Ectodermal cell (in vitro differentiated cells): ENCODE data around the gene UBE2K.

ENCODE experiments used
- H3K27ac ChIP-seq: 2 replicates; pipeline ENCODE4 v1.7.0; 2013; ENCODE audit warnings: mild to moderate bottlenecking, low read depth, low read length; ENCODE audit not compliant: insufficient read depth, poor library complexity, severe bottlenecking
- H3K27me3 ChIP-seq: 2 replicates; pipeline ENCODE4 v1.7.0; 2013; ENCODE audit warnings: mild to moderate bottlenecking, low read length; ENCODE audit not compliant: insufficient read depth, control insufficient read depth, poor library complexity, severe bottlenecking
- H3K36me3 ChIP-seq: one replicate; pipeline ENCODE4 v1.7.0; 2013; ENCODE audit warnings: low read length; ENCODE audit not compliant: control insufficient read depth, insufficient read depth
- H3K4me1 ChIP-seq: one replicate; pipeline ENCODE4 v1.7.0; 2013; ENCODE audit warnings: low read length; ENCODE audit not compliant: control insufficient read depth, insufficient read depth
- H3K4me3 ChIP-seq: 2 replicates; pipeline ENCODE4 v1.7.0; 2013; ENCODE audit warnings: low read depth, low read length, control low read depth; ENCODE audit not compliant: insufficient read depth
- H3K9me3 ChIP-seq: 2 replicates; pipeline ENCODE4 v1.7.0; 2013; ENCODE audit warnings: mild to moderate bottlenecking, low read length, moderate library complexity; ENCODE audit not compliant: control insufficient read depth
- WGBS, 2 experiments: methylation state at CpG; one replicate each; pipeline ENCODE4 v1.1.7; 2013; ENCODE audit warnings: missing lambda C conversion rate in 2 of 2; 5-methylcytosine and 5-hydroxymethylcytosine counted together

Gene UBE2K

GRCh38 chr4:39818646-39819045 lies 120.7 kb downstream of the UBE2K start:
- Histone ChIP-seq H3K4me1 (peaks cover 6% of the 10 kb centered on the region), H3K27me3 (no peaks in the 10 kb centered on the region), H3K9me3 (no peaks in the 10 kb centered on the region), H3K4me3 (no peak overlapping the region), H3K27ac (no peak overlapping the region), H3K36me3 (no peaks in the 10 kb centered on the region)
- 93 to 96% methylated on average over 5 of the region's 5 CpGs for WGBS, 2 experiments

- Histone ChIP-seq H3K27ac (peak overlapping the region; percentile 5), H3K9me3 (no peaks in the 10 kb centered on the region), H3K27me3 (no peaks in the 10 kb centered on the region), H3K4me1 (peaks cover 6% of the 10 kb centered on the region), H3K4me3 (no peak overlapping the region), H3K36me3 (no peaks in the 10 kb centered on the region)
- WGBS, 2 experiments = 33 to 43% methylated on average over 2 to 4 of the region's 5 CpGs
Measured at GRCh38 chr4:39820186-39820585, 122.2 kb downstream of the UBE2K start.

GRCh38 chr4:39821951-39822350 lies 124.0 kb downstream of the UBE2K start:
- Histone ChIP-seq H3K36me3 (peaks cover 2% of the 10 kb centered on the region), H3K27ac (no peak overlapping the region)

GRCh38 chr4:39822662-39823061 lies 124.7 kb downstream of the UBE2K start:
- Histone ChIP-seq H3K36me3 (peaks cover 5% of the 10 kb centered on the region), H3K27me3 (no peaks in the 10 kb centered on the region), H3K4me1 (peaks cover 6% of the 10 kb centered on the region), H3K27ac (no peak overlapping the region), H3K4me3 (no peak overlapping the region), H3K9me3 (no peaks in the 10 kb centered on the region)

More at GRCh38 chr4:39821951-39822350, 124.0 kb downstream of the UBE2K start:
- Histone ChIP-seq H3K4me3 (no peak overlapping the region), H3K9me3 (no peaks in the 10 kb centered on the region), H3K27me3 (no peaks in the 10 kb centered on the region), H3K4me1 (peaks cover 6% of the 10 kb centered on the region)
- 92 to 96% methylated on average over 9 of the region's 9 CpGs for WGBS, 2 experiments

GRCh38 chr4:39823191-39823590 lies 125.3 kb downstream of the UBE2K start:
- Histone ChIP-seq H3K4me1 (peaks cover 6% of the 10 kb centered on the region), H3K27ac (no peak overlapping the region), H3K4me3 (no peak overlapping the region), H3K36me3 (peaks cover 5% of the 10 kb centered on the region), H3K27me3 (no peaks in the 10 kb centered on the region), H3K9me3 (no peaks in the 10 kb centered on the region)
- 85 to 98% methylated on average over 2 of the region's 2 CpGs for WGBS, 2 experiments

- Histone ChIP-seq H3K27ac (no peak overlapping the region), H3K4me3 (no peak overlapping the region), H3K27me3 (no peaks in the 10 kb centered on the region), H3K36me3 (peaks cover 14% of the 10 kb centered on the region), H3K9me3 (no peaks in the 10 kb centered on the region), H3K4me1 (peaks cover 6% of the 10 kb centered on the region)
- 94 to 99% methylated on average over 3 of the region's 3 CpGs for WGBS, 2 experiments
Measured at GRCh38 chr4:39825090-39825489, 127.2 kb downstream of the UBE2K start.

GRCh38 chr4:39825741-39826231 lies 127.8 kb downstream of the UBE2K start:
- Histone ChIP-seq H3K27ac (no peak overlapping the region), H3K36me3 (peaks cover 21% of the 10 kb centered on the region)

More at GRCh38 chr4:39825741-39826231, 127.8 kb downstream of the UBE2K start:
- Histone ChIP-seq H3K4me1 (no peaks in the 10 kb centered on the region), H3K9me3 (no peaks in the 10 kb centered on the region), H3K4me3 (no peak overlapping the region), H3K27me3 (no peaks in the 10 kb centered on the region)
- 90 to 91% methylated on average over 5 to 7 of the region's 7 CpGs for WGBS, 2 experiments
